H1 (cell line): Measurements from ENCODE around the gene GAPDHS. TPM values are rescaled to one million over a fixed set of nuclear protein-coding genes. Genes with fewer than 3 reads are reported as not detected.

ENCODE experiments used
- BCL11A ChIP-seq, 2 experiments: IDR thresholded peaks; one replicate each; pipeline ENCODE4 v1.6.1; 2011; ENCODE audit warnings: low read depth in 2 of 2, low read length in 2 of 2, mild to moderate bottlenecking in 2 of 2
- EZH2 ChIP-seq: fragments of 200-600 bp; sonication (generic); IDR thresholded peaks from 2 replicates; pipeline ENCODE4 v1.7.1; 2012; ENCODE audit warnings: low read depth, mild to moderate bottlenecking, moderate library complexity, low read length, inconsistent platforms; ENCODE audit not compliant: severe bottlenecking
- GABPA ChIP-seq: IDR thresholded peaks from 2 replicates; pipeline ENCODE4 v1.6.1; 2011; ENCODE audit warnings: mild to moderate bottlenecking, low read length, moderate library complexity, borderline replicate concordance; ENCODE audit not compliant: insufficient read depth
- NANOG ChIP-seq: IDR thresholded peaks from 2 replicates; pipeline ENCODE4 v1.6.1; 2011; ENCODE audit warnings: low read length, low read depth, mild to moderate bottlenecking, inconsistent platforms; ENCODE audit not compliant: insufficient read depth, poor library complexity, severe bottlenecking
- NRF1 ChIP-seq: IDR thresholded peaks from 2 replicates; pipeline ENCODE4 v1.6.1; 2011; ENCODE audit warnings: mild to moderate bottlenecking, low read depth, low read length, improper control_type of control experiment
- RAD21 ChIP-seq, 2 experiments: IDR thresholded peaks in 1 of 2; conservative IDR thresholded peaks in 1 of 2; 2 replicates each; pipeline ENCODE4 v1.6.1; 2011; ENCODE audit warnings: low read depth in 2 of 2, low read length in 2 of 2, improper control_type of control experiment in 1 of 2, inconsistent platforms in 1 of 2, mild to moderate bottlenecking in 1 of 2, moderate library complexity in 1 of 2
- SP4 ChIP-seq: IDR thresholded peaks from 2 replicates; pipeline ENCODE4 v1.6.1; 2012; ENCODE audit warnings: low read length, inconsistent platforms
- TEAD4 ChIP-seq: IDR thresholded peaks from 2 replicates; pipeline ENCODE4 v1.6.1; 2012; ENCODE audit warnings: low read depth, low read length, inconsistent platforms, mixed read lengths
- polyA plus RNA-seq, 7 experiments: library from polyadenylated mRNA; depleted of rRNA in 3 of 7; stranded (reverse) in 5 of 7; unstranded in 2 of 7; fragments of >200 nt in 5 of 7; fragments of 200-250 nt in 2 of 7; gene quantifications; 1 replicate in 5 of 7; 2 replicates in 1 of 7; 4 replicates in 1 of 7; pipeline versions ENCODE4 v1.2.1 to v1.2.3, GENCODE V29; 2011 to 2013; ENCODE audit warnings: missing spikeins in 2 of 7, mixed read lengths in 2 of 7
- total RNA-seq: library from RNA; stranded (reverse); fragmentation: NEBNext Ultra II Directional; extraction: Animal tissue kit (Norgen Biotek cat#: 25700); gene quantifications from 2 replicates; pipeline ENCODE4 v1.2.1, GENCODE V29; 2021
- TF ChIP-seq, protein P1 (sequence below): fragments of 300-600 bp; sonication (generic); IDR thresholded peaks from 2 replicates; pipeline ENCODE4 v1.7.1; 2012; ENCODE audit warnings: low read length, moderate library complexity, mild to moderate bottlenecking, inconsistent platforms; ENCODE audit not compliant: insufficient replicate concordance
- TF ChIP-seq, protein P2 (sequence below): IDR thresholded peaks from 2 replicates; pipeline ENCODE4 v1.6.1; 2011; ENCODE audit warnings: low read length, improper control_type of control experiment

Gene GAPDHS
- total and polyA plus RNA-seq, 2 of the 8 experiments (the other 6 are each of a cell fraction or from before 2014, with no cell fraction given), result 0.26 TPM; not detected in 1

DNA sequence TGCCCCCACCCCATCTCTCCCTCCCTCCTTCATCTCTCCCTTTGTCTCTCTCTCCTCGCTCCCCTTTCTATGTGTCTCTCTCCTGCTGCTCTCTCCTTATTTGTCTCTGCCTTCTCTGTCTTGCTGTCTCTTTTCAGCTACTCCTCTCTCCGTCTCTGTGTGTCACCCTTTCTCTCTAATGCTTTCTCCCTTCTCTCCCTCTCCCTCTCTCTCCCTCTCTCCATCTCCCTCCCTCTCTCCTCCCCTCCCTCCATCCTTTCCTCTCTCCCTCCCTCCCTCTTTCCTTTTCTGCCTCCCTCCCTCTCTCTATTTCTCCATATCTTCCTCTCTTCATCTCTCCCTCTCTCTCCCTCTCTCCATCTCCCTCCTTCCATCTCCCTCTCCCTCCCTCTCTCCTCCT is 29.5 kb downstream of the GAPDHS start (continued):
- TF ChIP-seq, protein P1, sequence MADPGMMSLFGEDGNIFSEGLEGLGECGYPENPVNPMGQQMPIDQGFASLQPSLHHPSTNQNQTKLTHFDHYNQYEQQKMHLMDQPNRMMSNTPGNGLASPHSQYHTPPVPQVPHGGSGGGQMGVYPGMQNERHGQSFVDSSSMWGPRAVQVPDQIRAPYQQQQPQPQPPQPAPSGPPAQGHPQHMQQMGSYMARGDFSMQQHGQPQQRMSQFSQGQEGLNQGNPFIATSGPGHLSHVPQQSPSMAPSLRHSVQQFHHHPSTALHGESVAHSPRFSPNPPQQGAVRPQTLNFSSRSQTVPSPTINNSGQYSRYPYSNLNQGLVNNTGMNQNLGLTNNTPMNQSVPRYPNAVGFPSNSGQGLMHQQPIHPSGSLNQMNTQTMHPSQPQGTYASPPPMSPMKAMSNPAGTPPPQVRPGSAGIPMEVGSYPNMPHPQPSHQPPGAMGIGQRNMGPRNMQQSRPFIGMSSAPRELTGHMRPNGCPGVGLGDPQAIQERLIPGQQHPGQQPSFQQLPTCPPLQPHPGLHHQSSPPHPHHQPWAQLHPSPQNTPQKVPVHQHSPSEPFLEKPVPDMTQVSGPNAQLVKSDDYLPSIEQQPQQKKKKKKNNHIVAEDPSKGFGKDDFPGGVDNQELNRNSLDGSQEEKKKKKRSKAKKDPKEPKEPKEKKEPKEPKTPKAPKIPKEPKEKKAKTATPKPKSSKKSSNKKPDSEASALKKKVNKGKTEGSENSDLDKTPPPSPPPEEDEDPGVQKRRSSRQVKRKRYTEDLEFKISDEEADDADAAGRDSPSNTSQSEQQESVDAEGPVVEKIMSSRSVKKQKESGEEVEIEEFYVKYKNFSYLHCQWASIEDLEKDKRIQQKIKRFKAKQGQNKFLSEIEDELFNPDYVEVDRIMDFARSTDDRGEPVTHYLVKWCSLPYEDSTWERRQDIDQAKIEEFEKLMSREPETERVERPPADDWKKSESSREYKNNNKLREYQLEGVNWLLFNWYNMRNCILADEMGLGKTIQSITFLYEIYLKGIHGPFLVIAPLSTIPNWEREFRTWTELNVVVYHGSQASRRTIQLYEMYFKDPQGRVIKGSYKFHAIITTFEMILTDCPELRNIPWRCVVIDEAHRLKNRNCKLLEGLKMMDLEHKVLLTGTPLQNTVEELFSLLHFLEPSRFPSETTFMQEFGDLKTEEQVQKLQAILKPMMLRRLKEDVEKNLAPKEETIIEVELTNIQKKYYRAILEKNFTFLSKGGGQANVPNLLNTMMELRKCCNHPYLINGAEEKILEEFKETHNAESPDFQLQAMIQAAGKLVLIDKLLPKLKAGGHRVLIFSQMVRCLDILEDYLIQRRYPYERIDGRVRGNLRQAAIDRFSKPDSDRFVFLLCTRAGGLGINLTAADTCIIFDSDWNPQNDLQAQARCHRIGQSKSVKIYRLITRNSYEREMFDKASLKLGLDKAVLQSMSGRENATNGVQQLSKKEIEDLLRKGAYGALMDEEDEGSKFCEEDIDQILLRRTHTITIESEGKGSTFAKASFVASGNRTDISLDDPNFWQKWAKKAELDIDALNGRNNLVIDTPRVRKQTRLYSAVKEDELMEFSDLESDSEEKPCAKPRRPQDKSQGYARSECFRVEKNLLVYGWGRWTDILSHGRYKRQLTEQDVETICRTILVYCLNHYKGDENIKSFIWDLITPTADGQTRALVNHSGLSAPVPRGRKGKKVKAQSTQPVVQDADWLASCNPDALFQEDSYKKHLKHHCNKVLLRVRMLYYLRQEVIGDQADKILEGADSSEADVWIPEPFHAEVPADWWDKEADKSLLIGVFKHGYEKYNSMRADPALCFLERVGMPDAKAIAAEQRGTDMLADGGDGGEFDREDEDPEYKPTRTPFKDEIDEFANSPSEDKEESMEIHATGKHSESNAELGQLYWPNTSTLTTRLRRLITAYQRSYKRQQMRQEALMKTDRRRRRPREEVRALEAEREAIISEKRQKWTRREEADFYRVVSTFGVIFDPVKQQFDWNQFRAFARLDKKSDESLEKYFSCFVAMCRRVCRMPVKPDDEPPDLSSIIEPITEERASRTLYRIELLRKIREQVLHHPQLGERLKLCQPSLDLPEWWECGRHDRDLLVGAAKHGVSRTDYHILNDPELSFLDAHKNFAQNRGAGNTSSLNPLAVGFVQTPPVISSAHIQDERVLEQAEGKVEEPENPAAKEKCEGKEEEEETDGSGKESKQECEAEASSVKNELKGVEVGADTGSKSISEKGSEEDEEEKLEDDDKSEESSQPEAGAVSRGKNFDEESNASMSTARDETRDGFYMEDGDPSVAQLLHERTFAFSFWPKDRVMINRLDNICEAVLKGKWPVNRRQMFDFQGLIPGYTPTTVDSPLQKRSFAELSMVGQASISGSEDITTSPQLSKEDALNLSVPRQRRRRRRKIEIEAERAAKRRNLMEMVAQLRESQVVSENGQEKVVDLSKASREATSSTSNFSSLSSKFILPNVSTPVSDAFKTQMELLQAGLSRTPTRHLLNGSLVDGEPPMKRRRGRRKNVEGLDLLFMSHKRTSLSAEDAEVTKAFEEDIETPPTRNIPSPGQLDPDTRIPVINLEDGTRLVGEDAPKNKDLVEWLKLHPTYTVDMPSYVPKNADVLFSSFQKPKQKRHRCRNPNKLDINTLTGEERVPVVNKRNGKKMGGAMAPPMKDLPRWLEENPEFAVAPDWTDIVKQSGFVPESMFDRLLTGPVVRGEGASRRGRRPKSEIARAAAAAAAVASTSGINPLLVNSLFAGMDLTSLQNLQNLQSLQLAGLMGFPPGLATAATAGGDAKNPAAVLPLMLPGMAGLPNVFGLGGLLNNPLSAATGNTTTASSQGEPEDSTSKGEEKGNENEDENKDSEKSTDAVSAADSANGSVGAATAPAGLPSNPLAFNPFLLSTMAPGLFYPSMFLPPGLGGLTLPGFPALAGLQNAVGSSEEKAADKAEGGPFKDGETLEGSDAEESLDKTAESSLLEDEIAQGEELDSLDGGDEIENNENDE, result no peak
- TF ChIP-seq NRF1 (no peak), BCL11A (IDR thresholded peaks at IDR 0.05; ENCODE audit: low read depth in 2 of 2, low read length in 2 of 2) (no peak), NANOG (no peak), RAD21 (IDR thresholded peaks at IDR 0.05 in 1 of 2, conservative IDR thresholded peaks at IDR 0.05 in 1 of 2; ENCODE audit: low read depth in 2 of 2, low read length in 2 of 2) (no peak), EZH2 (no peak), SP4 (no peak), TEAD4 (no peak), GABPA (no peak)
- TF ChIP-seq, protein P2, sequence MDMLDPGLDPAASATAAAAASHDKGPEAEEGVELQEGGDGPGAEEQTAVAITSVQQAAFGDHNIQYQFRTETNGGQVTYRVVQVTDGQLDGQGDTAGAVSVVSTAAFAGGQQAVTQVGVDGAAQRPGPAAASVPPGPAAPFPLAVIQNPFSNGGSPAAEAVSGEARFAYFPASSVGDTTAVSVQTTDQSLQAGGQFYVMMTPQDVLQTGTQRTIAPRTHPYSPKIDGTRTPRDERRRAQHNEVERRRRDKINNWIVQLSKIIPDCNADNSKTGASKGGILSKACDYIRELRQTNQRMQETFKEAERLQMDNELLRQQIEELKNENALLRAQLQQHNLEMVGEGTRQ, result no peak
